ENCODE results near the gene GPR63. TPM values are rescaled to one million over a fixed set of nuclear protein-coding genes. Genes with fewer than 3 reads are reported as not detected.
"Not testable (repeated sequence)": the region's sequence is repeated elsewhere in the genome, so short reads cannot be mapped to it uniquely, and the experiment has no call there.

GPR63 gene, protein sequence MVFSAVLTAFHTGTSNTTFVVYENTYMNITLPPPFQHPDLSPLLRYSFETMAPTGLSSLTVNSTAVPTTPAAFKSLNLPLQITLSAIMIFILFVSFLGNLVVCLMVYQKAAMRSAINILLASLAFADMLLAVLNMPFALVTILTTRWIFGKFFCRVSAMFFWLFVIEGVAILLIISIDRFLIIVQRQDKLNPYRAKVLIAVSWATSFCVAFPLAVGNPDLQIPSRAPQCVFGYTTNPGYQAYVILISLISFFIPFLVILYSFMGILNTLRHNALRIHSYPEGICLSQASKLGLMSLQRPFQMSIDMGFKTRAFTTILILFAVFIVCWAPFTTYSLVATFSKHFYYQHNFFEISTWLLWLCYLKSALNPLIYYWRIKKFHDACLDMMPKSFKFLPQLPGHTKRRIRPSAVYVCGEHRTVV
- polyA plus RNA-seq (ENCODE audit: insufficient read length), result 3.4 TPM

DNA sequence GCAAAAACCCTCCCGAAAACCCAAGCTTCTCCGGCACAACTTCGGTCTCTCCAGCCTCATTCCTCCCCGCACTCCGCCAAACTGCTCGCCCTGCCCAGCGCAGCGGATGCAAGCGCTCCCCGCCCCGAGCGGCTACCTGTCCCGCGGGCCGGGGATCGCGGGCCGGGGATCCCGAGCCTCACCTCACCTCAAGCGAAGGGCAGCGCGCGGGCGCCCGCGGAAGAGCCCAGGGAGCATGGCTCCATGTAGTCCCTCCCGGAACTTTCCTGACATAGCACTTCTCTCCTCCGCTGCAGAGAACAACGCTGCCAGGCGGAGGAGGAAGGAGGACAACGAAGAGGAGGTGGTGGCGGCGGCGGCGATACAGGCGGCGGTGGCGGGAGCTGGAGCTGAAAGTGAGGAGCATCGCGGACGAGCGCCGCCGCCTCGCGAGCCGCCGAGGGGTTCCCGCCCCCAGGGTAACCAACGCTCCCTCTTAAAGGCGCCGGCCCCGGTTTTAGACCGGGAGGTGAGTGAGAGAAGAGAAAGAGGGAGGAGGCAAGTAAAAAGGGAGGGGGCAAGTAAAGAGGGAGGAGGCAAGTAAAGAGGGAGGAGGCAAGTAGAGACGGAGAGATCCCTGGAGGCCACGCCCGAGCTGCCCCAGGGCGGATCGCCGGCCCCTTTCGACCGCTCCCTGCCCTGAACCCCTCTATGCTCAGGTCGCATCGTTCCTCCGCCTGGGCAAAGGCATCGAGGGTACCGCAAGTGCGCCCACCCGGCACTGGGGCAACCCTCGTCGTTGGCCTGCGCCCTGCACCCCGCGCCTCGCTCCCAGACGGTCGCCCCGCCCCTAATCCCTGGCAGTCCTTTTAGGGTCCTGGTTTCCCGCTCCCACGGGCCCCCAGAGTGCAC lies at the start of gene GPR63:
TSS of gene GPR63 (minus strand) at position 397 of the 891 bp plus-strand sequence. CDS start 37,746 bp downstream, outside the sequence.
- DNase-seq (ENCODE audit: low read depth), result no peak

DNA sequence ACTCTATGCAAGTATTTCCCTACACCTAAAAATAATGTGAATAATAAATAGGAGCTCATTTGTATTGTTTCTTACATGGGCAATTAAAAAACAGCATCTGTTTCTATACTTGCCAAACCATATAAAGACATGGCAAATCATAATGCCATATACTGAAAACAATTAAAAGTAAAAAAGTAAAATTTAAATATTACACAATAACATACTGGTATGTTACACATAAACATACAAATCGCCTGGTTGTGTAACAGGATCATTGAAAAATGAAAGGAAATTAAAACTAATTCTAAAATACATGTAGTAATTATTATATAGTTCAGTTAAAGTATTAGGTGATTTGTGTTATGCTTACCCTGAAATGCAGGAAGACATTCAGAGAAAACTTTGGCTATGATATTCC lies 49.2 kb upstream of the GPR63 start:
- no peak for DNase-seq (ENCODE audit: low read depth)

DNA sequence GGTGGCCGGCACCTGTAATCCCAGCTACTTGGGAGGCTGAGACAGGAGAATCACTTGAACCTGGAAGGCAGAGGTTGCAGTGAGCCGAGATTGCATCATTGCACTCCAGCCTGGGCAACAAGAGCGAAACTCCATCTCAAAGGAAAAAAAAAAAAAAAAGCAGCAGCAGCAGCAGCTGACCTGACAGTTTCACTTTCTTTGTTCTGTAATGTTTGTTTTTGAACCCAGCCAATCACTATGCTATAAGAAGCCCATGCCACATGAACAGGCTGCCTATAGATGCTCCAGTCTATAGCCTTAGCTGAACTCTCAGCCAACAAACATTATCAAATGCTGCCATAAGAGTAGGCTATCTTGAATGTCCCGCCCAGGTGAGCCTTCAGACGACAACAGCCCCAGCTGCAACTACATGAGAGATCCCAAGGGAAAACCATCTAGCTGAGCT lies 47.9 kb upstream of the GPR63 start:
- DNase-seq (ENCODE audit: low read depth), result not testable (repeated sequence)

DNA sequence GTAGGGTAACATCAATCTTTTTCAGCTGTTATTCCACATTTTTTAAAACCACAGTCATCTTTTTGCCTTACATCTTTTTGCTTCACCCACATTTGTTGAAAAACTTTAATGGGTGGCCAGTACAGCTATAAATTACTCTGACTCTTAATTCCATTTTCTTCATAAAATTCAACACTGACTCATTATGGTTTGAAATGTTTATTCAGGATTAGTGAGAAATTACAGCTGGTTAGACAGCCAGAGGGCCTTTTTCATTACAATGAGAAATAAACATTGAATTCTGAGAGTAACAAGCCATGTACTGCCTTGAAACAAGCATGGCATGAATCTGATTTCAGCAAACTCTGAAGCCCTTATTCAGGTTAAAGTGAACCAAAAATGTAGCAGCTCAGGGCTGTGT lies 40.9 kb upstream of the GPR63 start:
- no peak for DNase-seq (ENCODE audit: low read depth)

DNA sequence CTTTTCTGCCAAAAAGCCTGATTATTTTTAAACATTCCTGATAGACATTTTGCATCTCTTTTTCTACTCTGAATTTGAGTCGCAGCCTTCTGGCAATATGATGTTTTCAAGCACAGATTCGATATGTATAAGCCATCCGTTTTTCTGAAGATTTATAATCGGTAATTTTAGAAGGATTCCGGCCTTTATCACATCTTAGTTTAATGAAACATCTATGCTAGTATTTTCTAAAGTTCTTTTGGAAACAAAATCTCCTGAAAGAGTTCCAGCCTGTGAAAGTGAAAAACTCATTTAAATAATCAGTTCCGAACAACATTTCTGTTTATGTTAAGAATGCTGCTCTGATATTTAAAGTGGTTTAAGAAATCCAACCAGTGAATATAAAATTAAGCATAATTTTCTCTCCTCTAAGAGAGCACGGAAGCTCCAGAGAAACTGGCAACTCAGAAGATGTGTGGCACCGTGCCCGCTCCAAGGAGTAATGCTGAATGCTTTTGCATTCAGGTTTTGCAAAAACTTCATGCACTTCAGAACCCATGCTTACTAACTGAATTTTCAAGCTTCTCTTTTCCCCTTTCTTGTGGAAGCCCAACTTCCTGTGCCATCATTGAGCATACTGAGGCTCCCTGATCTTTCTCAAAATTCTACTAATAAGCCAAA lies 39.7 kb upstream of the GPR63 start:
- DNase-seq (ENCODE audit: low read depth), result no peak

DNA sequence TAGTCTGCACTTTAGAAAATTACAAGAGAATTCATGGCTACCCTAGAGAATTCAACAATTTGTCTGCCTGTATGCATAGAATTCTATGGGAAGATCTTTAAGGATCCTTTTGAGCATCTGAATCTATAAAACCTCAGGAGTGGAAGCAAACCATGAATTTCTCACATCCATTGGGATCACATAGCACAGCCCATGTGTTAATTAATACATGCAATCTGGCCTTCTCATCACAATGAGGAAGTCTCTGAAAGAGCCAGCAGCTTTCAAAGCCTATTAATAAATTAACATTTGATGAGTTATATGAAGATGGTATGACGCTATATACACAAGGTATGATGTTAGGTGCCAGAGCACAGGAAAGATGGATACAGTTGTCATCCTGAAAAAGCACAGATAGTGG lies 35.7 kb upstream of the GPR63 start:
- DNase-seq (ENCODE audit: low read depth), result no peak

DNA sequence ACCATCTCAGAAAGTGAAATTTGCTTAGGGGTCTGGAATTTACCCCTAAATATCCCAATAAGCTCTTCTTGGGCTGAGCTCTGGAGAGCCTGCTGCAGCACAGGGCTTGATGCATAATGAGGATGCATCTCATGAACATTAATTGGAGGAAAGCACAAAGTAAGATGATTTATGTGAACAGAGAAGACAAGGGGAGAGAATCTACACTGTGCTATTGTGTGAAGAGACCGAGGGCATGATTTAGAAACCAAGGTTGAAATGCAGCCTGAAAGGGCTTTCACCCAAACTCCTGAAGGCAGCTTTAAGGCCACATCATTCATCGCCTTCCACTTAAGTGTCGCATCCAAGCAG lies 27.8 kb upstream of the GPR63 start:
- no peak for DNase-seq (ENCODE audit: low read depth)

DNA sequence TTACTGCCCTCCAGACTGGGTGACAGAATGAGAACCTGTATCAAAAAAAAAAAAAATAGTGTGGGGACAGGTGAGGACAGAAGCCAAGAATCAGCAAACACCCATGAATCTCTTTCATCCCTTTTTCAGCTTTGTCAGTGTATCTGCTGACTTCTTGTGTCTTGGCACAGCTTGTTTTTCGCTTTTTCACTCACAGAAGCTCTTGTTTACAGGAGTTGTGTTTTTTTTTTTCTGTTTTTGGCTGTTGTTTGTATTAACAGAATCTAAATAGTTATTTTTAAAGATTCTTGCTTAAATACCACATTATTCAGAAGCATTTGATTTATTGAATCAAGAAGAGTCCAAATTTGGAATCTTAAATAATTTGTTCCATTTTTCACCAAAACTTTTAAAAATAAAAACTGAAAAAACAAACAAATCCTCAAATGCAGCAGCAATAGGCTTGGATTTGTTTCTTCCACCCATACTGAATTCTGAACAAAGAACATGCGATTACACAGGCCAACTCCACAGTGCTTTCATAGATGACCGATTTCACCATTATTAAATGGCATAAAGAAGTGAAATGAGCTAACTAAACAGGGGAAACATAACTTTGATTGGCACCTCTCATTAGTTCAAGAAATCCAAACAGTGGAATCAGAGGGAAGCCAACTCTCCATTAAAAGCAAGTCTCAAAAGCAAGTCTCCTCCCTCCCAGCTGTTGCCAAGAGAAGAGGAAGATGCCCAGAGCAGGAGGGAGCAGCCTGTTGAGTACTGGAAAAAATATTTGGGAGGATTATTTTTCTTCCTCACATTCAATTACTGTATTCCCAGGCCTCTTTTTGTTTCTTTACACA lies 27.2 kb upstream of the GPR63 start:
- no peak for DNase-seq (ENCODE audit: low read depth)

DNA sequence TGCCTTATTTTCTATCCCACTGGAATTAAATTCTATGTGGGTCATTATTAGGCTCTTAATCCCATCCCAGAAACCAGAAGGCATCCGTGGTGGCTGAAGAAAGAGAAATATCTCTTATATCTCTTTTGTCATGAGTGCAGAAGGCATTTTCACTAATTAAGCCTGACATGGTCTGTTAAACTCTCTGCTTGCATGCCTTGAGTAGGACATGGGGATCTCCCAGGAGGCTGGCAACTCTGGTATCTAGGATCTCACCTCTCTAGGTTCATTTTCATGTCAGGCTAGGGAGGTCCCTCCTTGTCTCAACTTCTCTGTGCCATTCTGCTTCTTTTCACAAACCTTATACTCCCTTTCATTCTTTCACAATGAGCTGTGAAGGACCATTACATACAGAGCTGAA lies 25.3 kb upstream of the GPR63 start:
- DNase-seq (ENCODE audit: low read depth), result no peak

DNA sequence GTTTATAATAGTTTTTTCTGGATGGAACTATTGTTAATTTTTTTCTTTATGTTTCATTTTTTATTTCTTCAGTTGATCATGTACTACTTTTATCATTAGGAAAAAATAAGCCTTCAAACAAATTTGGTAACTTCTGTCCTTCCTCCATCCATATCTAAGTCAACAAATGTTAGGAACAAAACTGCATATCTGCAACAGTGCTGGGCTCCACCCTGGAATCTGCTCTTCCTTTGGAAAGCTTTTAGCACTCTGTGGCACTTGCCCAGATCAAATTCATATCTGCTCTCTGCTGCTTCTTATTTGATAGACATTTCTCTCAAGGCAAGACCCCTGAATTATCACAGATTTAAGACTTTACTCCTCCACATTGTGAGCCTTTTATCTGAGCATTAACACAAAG lies 24.3 kb upstream of the GPR63 start:
- no peak for DNase-seq (ENCODE audit: low read depth)

DNA sequence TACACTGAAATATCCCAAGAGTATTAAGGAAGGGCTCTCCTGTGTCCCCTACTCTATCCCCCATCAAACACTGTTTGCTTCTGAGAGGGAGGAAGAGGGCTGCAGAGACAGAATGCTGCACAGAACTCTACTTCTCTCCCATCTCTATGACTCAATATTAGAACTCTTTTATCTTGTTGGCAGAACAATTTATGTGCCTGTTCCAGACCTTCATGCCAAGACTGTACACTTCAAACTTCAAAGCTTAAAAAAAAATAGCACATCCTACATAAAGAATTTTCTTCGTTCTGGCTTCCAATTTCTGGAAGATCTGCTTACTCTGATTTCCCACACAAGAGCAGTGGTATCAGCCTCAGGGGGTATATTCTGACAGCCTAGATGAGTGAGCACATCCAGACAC lies 19.6 kb upstream of the GPR63 start:
- no peak for DNase-seq (ENCODE audit: low read depth)

DNA sequence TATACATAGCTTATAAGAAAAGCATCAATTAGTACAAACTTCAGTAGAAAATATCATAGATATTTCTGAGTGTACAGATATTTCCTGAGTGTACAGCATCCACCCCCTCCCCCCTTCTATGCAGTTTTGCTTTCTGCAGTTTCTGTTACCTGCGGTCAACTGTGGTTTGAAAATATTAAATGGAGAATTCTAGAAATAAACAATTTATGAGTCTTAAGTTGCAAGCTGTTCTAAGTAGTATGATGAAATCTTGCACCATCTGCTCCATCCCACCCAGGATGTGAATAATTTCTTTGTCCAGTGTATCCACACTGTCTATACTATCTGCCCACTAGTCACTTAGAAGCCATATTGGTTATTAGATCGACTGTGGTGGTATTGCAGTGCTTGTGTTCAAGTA lies 15.8 kb upstream of the GPR63 start:
- no peak for DNase-seq (ENCODE audit: low read depth)

DNA sequence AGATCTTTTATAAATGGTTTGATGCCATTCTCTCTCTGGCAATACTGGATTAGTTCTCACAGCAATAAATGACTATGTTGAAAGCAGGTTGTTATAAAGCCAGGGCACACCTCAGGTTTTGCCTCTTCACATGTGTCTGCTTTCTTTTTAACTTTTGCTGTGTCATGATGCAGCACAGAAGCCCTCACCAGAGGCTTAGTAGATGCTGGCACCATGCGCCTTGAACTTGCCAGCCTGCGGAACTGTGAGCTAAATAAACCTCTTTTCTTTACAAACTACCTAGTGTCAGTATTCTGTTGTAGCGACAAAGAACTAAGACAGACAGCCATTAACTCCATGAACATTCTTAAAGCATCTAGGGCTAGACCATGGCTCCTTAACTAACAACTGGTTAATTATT lies 15.3 kb upstream of the GPR63 start:
- no peak for DNase-seq (ENCODE audit: low read depth)

DNA sequence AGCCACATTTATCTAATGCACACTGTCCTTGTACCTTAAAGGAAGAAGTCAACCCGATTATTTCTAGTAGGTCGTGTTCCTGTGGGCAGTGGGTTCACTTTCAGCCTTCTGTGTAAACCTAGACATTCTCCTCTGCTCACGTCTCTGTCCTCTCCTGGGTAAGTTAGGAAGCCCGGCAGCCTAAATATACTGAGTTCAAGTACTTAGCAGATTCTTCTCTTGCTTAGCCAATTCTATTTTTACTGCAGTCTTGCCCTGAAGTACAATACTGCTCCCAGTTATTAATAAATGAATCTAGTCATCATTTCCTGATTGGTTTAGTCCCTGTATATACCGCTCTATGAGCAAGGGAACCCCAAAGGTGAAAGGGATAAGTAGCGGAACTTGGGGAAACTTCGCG lies 14.6 kb upstream of the GPR63 start:
- no peak for DNase-seq (ENCODE audit: low read depth)

DNA sequence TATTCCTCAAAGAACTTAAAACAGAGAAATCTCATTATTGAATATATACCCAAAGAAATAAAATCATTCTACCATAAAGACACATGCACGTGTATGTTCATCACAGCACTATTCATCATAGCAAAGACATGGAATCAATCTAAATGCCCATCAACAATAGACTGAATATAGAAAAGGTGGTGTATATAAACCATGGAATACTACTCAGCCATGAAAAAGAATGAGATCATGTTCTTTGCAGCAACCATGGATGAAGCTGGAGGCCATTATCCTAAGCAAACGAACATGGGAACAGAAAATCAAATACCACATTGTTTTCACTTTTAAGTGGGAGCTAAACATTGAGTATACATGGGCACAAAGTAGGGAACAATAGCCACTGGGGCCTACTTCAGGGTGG lies 12.3 kb upstream of the GPR63 start:
- DNase-seq (ENCODE audit: low read depth), result no peak

DNA sequence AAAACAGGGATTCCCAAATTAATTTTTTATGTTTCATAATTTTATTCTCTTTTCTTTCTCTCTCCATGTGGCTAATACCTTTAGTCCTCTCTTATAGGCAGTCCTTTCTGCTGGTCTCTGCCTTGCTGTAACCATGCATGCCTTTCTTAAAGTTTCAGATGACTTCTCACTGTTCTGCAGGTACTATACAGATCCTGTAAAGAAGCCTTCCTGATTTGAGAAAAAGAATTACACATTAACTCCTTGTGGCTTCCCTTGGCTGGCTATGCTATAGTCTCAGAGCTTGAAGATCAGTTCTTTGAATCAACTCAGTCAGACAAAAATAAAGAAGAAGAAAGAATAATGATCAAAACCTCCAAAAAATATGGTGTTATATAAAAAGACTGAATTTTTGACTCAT lies 7.3 kb upstream of the GPR63 start:
- no peak for DNase-seq (ENCODE audit: low read depth)

DNA sequence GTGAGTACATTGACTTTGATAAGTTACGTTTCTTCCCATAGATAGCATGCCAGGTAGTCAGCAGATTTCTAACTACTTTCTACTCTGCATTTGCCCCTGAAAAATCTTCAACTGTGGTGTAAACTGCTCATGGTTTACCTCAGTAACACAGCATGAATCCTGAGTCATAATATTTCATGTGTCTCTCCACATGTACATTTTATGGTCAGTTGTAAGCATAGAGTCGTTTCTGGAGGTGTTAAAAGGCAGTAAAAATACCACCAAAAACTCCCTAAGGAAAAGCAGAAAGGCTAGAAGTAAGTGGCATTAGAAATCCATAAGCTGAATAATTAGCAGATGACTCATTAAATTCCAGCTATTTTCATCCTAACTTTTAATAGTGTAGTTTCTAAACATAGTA lies 4.1 kb upstream of the GPR63 start:
- no peak for DNase-seq (ENCODE audit: low read depth)

DNA sequence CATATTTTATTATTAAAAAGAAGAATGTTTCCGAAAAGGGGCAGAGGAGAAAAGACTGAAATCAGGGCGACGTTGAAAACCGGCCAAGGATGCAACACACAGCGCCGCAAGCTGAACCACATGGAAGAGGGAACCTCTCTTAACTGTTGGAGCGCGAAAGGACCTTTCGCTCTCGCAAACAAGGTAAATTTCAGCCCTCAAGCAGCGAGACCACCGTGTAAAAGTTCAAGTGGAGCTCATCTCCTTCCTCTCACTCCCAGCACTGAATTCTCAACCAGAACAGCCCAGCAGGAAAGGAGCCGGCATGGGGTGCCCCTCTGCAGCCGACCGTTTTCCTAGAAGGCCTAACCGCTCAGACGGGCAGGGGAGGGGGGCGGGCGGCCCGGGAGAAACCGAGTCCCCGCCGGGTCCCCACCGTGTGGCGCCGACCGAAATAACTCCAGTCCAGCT lies 621 bp downstream of the GPR63 start:
- no peak for DNase-seq (ENCODE audit: low read depth)

DNA sequence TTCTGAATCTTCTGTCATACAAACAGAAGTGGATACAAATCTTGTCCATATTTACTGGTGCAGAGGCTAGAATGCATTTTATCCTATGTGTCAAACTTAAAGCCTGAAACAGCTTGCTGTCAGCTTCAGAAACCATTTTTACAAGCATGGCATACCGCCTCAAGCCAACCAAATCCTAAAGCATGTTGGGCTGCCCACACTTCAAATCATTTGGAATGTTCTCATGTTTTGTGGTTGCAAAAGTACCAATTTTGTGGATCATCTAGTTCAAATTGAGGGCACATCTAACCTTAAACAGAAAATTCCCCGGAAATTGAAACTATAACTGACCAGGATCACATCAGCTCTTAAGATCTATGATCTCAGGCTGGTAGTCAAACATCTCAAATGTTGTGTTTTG lies 3.2 kb downstream of the GPR63 start:
- DNase-seq (ENCODE audit: low read depth), result no peak

DNA sequence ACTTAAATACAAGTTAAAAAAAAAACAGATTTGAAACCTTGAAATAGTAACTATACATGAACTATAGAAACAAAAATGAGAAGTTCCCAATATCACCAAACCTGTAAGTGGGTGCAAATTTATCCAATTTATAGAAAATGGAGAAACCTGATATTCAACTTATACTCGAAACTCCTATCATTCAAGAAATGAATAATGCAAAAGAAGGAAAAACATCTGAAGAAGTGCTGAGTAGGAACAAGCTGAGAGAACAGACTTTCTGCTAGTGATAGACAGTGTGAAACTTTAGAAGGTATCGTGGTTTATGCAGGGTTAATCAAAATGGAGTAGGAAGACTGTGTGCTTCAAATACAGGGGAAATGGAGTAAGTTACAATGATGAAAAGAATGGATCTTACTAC lies 4.5 kb downstream of the GPR63 start:
- no peak for DNase-seq (ENCODE audit: low read depth)

DNA sequence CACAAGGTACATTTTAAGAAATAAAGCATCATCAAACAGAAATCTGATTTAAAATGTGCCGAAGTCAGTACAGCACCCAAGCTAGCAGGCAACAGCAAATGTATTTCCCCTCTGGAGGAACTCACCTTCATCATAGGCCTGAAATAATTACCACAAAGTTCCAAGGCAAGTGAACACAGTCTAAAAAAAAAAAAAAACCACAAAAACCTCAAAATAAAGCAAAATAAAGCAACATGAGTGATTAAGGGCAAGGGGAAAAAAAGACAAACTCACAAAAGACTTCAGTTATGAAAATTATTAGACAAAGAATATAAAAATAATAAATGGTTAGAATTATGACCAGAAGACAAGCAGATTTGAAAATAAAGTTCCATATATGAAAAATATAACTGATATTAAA lies 10.4 kb downstream of the GPR63 start:
- DNase-seq (ENCODE audit: low read depth), result no peak

Measured in forelimb muscle (tissue), 1 donor.